Adrenal gland (tissue), 12 donors: ENCODE results near the gene DAPL1. TPM values are rescaled to one million over a fixed set of nuclear protein-coding genes. Genes with fewer than 3 reads are reported as not detected.

Experiments used
- DNase-seq, 7 donors: peaks; one replicate each; pipeline ENCODE4 v3.0.0-alpha.2; 2019 to 2020
- H3K27ac ChIP-seq, 5 donors: fragments of 200-600 bp; sonication (generic) in 4 of 5; 1 replicate in 3 of 5; 2 replicates in 2 of 5; pipeline versions ENCODE4 v1.5.1 to v1.8.0; 2016 to 2020; ENCODE audit warnings: mild to moderate bottlenecking in 1 of 5
- H3K27me3 ChIP-seq: fragments of 200-600 bp; 2 replicates; pipeline ENCODE4 v1.8.0; 2021
- H3K36me3 ChIP-seq, 2 donors: fragments of 200-600 bp; replicated peaks in 1 of 2; 1 replicate in 1 of 2; 2 replicates in 1 of 2; pipeline versions ENCODE4 v1.5.1 to v1.8.0; 2018 to 2022
- H3K4me1 ChIP-seq, 2 donors: fragments of 200-600 bp; replicated peaks in 1 of 2; 1 replicate in 1 of 2; 2 replicates in 1 of 2; pipeline versions ENCODE4 v1.5.1 to v1.8.0; 2018 to 2021
- H3K4me3 ChIP-seq, 4 donors: fragments of 200-600 bp; sonication (generic) in 3 of 4; one replicate each; pipeline ENCODE4 v1.5.1; 2016 to 2018
- H3K9me3 ChIP-seq, 3 donors: fragments of 200-600 bp; sonication (generic) in 1 of 3; replicated peaks in 1 of 3; 1 replicate in 2 of 3; 2 replicates in 1 of 3; pipeline versions ENCODE4 v1.5.1 to v1.8.0; 2016 to 2021
- CTCF ChIP-seq, 6 experiments: fragments of 450-650 bp in 4 of 6; fragments of 200-600 bp in 2 of 6; sonication (generic) in 1 of 6; IDR thresholded peaks; 1 replicate in 5 of 6; 2 replicates in 1 of 6; pipeline versions ENCODE4 v1.5.1 to v1.8.0; 2016 to 2021; ENCODE audit warnings: antibody characterized with exemption in 6 of 6, mild to moderate bottlenecking in 2 of 6, moderate library complexity in 1 of 6
- POLR2A ChIP-seq, 2 donors: fragments of 450-650 bp; IDR thresholded peaks; one replicate each; pipeline ENCODE4 v1.6.1; 2017; ENCODE audit warnings: antibody characterized with exemption in 2 of 2, mild to moderate bottlenecking in 2 of 2, moderate library complexity in 1 of 2
- WGBS, 4 donors: extraction: QIAGEN DNeasy Blood & Tissue Kit in 2 of 4; methylation state at CpG; one replicate each; pipeline versions ENCODE4 v1.1.5 to v1.1.7; 2013 to 2017; 5-methylcytosine and 5-hydroxymethylcytosine counted together
- intact Hi-C, 2 donors: fragments of 100-400 bp; cut with DNase I; formaldehyde crosslinking; loops; one replicate each; pipeline versions ENCODE4 v1.14.1 to v1.15.0; 2022 to 2023
- polyA plus RNA-seq, 3 donors: library from polyadenylated mRNA; stranded (reverse); fragments of 200-250 nt in 2 of 3; fragments of 350-450 nt in 1 of 3; fragmentation: Illumina TruSeq in 1 of 3; extraction: RNeasy Lipid Tissue Mini Kit (QIAGEN cat#74804) in 1 of 3; gene quantifications; one replicate each; pipeline ENCODE4 v1.2.3, GENCODE V29; 2013 to 2014
- total RNA-seq, 9 donors: library from RNA; depleted of rRNA in 4 of 9; stranded (reverse); fragments of >200 nt in 4 of 9; fragments of 120-200 nt in 1 of 9; fragmentation: NEBNext Ultra II Directional in 1 of 9; extraction: Animal tissue kit (Norgen Biotek cat#: 25700) in 1 of 9; gene quantifications; one replicate each; pipeline versions ENCODE4 v1.1.0 to v1.2.4, GENCODE V29; 2013 to 2023
- donor health status: healthy with polysubstance abuse.
- donor health status: Bipolar disorder and iron deficiency.
- donor health status: DM: yes; HTN: yes; CAD: no.
- donor health status: DM: no; HTN: no; CAD: no.
- donor health status: DM: no; HTN: no; CAD: no.
- donor health status: DM: yes; HTN: yes; CAD: no.

The DAPL1 gene
- total and polyA plus RNA-seq, 12 donors, result 0.50 to 177 (median 35.4) TPM

- intact Hi-C loops, result no loop called here
- H3K27ac ChIP-seq, result no peak overlapping the region
- no peak overlapping the region for H3K4me3 ChIP-seq
- WGBS, 4 donors, result 93 to 95% (median 94%) methylated on average over 8 of the region's 8 CpGs
- no peak for DNase-seq
- TF ChIP-seq CTCF (IDR thresholded peaks at IDR 0.05) (no peak), POLR2A (IDR thresholded peaks at IDR 0.05) (no peak)
- H3K9me3 ChIP-seq, result no peaks in the 10 kb centered on the region
- no peaks in the 10 kb centered on the region for H3K4me1 ChIP-seq
- H3K36me3 ChIP-seq, result no peaks in the 10 kb centered on the region
- no peaks in the 10 kb centered on the region for H3K27me3 ChIP-seq
Observed at GRCh38 chr2:158786897-158787296, 8.2 kb upstream of the DAPL1 start.

- WGBS, 4 donors, result 65 to 84% (median 72%) methylated on average over 2 of the region's 2 CpGs
- Histone ChIP-seq H3K4me3 (no peak overlapping the region), H3K9me3 (no peaks in the 10 kb centered on the region), H3K36me3 (no peaks in the 10 kb centered on the region), H3K27ac (no peak overlapping the region), H3K27me3 (no peaks in the 10 kb centered on the region), H3K4me1 (no peaks in the 10 kb centered on the region)
- no peak for TF ChIP-seq POLR2A (IDR thresholded peaks at IDR 0.05)
- no peak for TF ChIP-seq CTCF (IDR thresholded peaks at IDR 0.05)
- intact Hi-C loops, result no loop called here
- DNase-seq, result no peak
Observed at GRCh38 chr2:158788951-158789350, 6.2 kb upstream of the DAPL1 start.

GRCh38 chr2:158796652-158797051 lies 1.5 kb downstream of the DAPL1 start:
- DNase-seq, result no peak
- TF ChIP-seq POLR2A (IDR thresholded peaks at IDR 0.05) (no peak), CTCF (IDR thresholded peaks at IDR 0.05) (no peak)
- no peak overlapping the region for H3K27ac ChIP-seq
- H3K36me3 ChIP-seq, result no peaks in the 10 kb centered on the region
- H3K4me1 ChIP-seq, result no peaks in the 10 kb centered on the region
- no peak overlapping the region for H3K4me3 ChIP-seq
- intact Hi-C loops, result no loop called here
- no peaks in the 10 kb centered on the region for H3K9me3 ChIP-seq
- H3K27me3 ChIP-seq, result no peaks in the 10 kb centered on the region
- 68 to 83% (median 73%) methylated on average over 2 of the region's 2 CpGs for WGBS, 4 donors

- DNase-seq, result no peak
- Histone ChIP-seq H3K4me3 (no peak overlapping the region), H3K4me1 (peaks cover 0 to 5% of the 10 kb centered on the region in 2 donors), H3K27me3 (no peaks in the 10 kb centered on the region), H3K27ac (no peak overlapping the region), H3K9me3 (no peaks in the 10 kb centered on the region), H3K36me3 (no peaks in the 10 kb centered on the region)
- 87 to 94% (median 91%) methylated on average over 6 of the region's 6 CpGs for WGBS, 4 donors
- no peak for TF ChIP-seq POLR2A (IDR thresholded peaks at IDR 0.05)
- TF ChIP-seq CTCF (IDR thresholded peaks at IDR 0.05), result no peak
- intact Hi-C loops, result no loop called here
Observed at GRCh38 chr2:158797963-158798700, 3.0 kb downstream of the DAPL1 start.
